HG03175 (cell line): Measurements from ENCODE around the gene SOBP.
A peak's percentile ranks its signal among the peaks of the same experiment; 100 is the strongest.

Experiments used
- ATAC-seq: cut with Tn5 transposase; IDR thresholded peaks from one replicate; pipeline ENCODE4 v1.9.1; 2021; ENCODE audit warnings: mild to moderate bottlenecking, moderate library complexity; ENCODE audit not compliant: unreplicated experiment

SOBP gene

GRCh38 chr6:107612762-107613415 is 123.0 kb downstream of the SOBP start:
- no peak for ATAC-seq

GRCh38 chr6:107613651-107614379 is 123.9 kb downstream of the SOBP start:
- ATAC-seq: no peak

GRCh38 chr6:107614828-107615227 is 124.9 kb downstream of the SOBP start:
- no peak for ATAC-seq

GRCh38 chr6:107616775-107617174 is 126.9 kb downstream of the SOBP start:
- ATAC-seq: no peak

- no peak for ATAC-seq
Measured at GRCh38 chr6:107617341-107617932, 127.5 kb downstream of the SOBP start.

- peak; percentile 97 for ATAC-seq
Measured at GRCh38 chr6:107618672-107619071, 128.8 kb downstream of the SOBP start.

GRCh38 chr6:107620732-107621131 is 130.8 kb downstream of the SOBP start:
- no peak for ATAC-seq

- no peak for ATAC-seq
Measured at GRCh38 chr6:107621229-107621937, 131.5 kb downstream of the SOBP start.

GRCh38 chr6:107622269-107622668 is 132.4 kb downstream of the SOBP start:
- ATAC-seq: no peak

GRCh38 chr6:107624050-107624449 is 134.1 kb downstream of the SOBP start:
- ATAC-seq: no peak

GRCh38 chr6:107624541-107624940 is 134.6 kb downstream of the SOBP start:
- no peak for ATAC-seq

GRCh38 chr6:107625264-107625663 is 135.3 kb downstream of the SOBP start:
- ATAC-seq: no peak

- ATAC-seq: no peak
Measured at GRCh38 chr6:107626645-107627044, 136.7 kb downstream of the SOBP start.

- no peak for ATAC-seq
Measured at GRCh38 chr6:107627969-107628368, 138.1 kb downstream of the SOBP start.

GRCh38 chr6:107628878-107629277 is 139.0 kb downstream of the SOBP start:
- ATAC-seq: no peak

GRCh38 chr6:107629548-107630129 is 139.7 kb downstream of the SOBP start:
- ATAC-seq: no peak

- no peak for ATAC-seq
Measured at GRCh38 chr6:107630348-107630977, 140.5 kb downstream of the SOBP start.

- ATAC-seq: no peak
Measured at GRCh38 chr6:107632381-107633136, 142.6 kb downstream of the SOBP start.

GRCh38 chr6:107633680-107634323 is 143.9 kb downstream of the SOBP start:
- no peak for ATAC-seq
